DMS79 treated with DMSO at 0.1 percent for 48 hours (cell line): ENCODE results near the gene LHFPL2.
"Not testable (repeated sequence)": the region's sequence is repeated elsewhere in the genome, so short reads cannot be mapped to it uniquely, and the experiment has no call there.

Experiments used
- DNase-seq: peaks from one replicate; lab custom pipeline; 2025; lab: John Stamatoyannopoulos, UW

Gene LHFPL2

GRCh38 chr5:78467752-78468357 lies 180.7 kb downstream of the LHFPL2 start:
- DNase-seq: no peak

GRCh38 chr5:78467140-78467539 lies 181.4 kb downstream of the LHFPL2 start:
- no peak for DNase-seq

GRCh38 chr5:78458843-78459242 lies 189.7 kb downstream of the LHFPL2 start:
- DNase-seq: no peak

- not testable (repeated sequence) for DNase-seq
These were observed 191.1 kb downstream of the LHFPL2 start for GRCh38 chr5:78457507-78457906.

GRCh38 chr5:78449103-78449502 lies 199.5 kb downstream of the LHFPL2 start:
- no peak for DNase-seq

- no peak for DNase-seq
These were observed 200.7 kb downstream of the LHFPL2 start for GRCh38 chr5:78447775-78448424.
